Activated CD4-positive, CD25-positive, alpha-beta regulatory T cell treated with anti-CD3 and anti-CD28 coated beads, Interleukin-2, amount 50 U/mL, for 16 hours (primary cell): Measurements from ENCODE around the gene CCDC60.

Experiments used
- DNase-seq: peaks from one replicate; pipeline ENCODE4 v3.0.0-alpha.2; 2020; ENCODE audit warnings: low read depth, low spot score

CCDC60 gene

GRCh38 chr12:119528241-119528640 is 193.7 kb downstream of the CCDC60 start:
- no peak for DNase-seq

DNA sequence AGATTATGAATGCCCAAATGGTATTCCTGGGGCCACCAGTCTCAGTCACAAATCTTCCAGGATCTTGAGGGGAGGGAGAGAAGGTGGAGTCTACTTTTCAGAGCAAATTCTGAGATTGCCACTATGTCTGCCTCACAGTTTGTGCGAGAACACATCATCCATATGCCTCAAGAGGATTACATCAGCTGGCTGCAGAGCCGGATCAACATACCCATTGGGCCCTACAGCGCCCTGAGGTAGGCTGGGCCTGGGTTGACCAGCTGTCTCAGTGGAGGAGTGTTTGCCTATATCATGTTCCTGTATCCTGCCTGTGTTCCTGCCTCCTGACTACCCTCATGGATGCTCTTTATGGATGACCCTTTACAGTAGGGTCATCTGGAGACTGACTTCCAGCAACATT is 205.9 kb downstream of the CCDC60 start:
- no peak for DNase-seq

DNA sequence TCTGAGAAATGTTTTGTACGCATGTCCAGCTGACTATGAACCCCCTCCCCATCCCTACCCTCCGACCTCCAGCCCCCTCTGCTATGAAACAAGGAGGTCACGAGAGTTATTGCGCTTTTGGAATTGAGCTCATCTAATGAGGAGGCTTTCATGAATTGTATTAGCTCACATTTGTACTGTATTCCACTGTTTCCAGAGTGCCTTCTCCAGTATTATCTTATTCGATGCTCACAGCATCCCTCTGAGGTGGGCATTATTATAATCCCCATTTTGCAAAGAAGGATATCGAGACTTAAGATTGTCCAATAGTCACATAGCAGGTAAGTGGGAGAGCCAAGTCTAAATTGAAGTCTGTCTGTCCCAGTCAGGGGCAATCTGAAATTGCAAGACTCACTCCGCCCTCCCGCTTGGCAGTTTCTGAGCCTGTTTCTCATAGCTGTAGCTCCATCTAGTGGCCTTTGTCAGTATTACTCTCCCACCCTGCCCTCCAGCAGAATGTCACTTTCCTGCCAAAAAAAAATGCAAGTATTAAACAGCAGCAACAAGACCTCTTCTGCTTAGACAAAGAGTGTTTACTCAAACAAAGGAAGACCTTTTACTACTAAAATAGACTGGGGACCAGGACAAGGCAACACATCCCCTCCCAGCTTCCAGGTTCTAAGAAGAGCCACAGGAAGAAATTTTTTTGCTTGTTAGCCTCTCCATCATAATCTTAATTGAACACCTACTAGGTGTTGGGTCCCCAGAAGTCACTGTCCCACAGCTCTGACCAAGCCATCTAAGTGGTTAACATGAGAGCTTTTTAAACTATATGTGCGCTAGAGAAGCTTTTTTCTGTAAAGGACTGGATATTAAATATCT is 210.5 kb downstream of the CCDC60 start:
- peak; percentile 6 for DNase-seq

DNA sequence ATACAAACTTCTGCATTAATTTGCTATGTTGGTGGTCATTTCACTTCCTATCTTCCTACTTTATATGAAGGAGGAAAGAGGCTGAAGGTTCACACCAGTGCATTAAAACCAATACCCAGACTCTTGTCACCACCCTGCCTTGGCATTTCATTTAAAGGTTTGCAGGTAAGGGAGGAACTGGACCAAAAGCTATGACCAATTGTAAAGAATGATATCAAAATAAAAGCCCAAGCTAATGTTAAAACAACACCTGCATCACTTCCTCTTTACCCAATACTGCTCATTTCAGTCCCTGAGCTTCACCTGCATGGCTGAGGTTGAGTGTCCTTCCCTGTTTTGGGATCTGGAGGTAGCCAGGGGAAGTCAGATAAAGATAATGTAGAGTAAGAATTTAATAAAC is 211.8 kb downstream of the CCDC60 start:
- no peak for DNase-seq

- no peak for DNase-seq
Observed at GRCh38 chr12:119547001-119547400, 212.5 kb downstream of the CCDC60 start.

DNA sequence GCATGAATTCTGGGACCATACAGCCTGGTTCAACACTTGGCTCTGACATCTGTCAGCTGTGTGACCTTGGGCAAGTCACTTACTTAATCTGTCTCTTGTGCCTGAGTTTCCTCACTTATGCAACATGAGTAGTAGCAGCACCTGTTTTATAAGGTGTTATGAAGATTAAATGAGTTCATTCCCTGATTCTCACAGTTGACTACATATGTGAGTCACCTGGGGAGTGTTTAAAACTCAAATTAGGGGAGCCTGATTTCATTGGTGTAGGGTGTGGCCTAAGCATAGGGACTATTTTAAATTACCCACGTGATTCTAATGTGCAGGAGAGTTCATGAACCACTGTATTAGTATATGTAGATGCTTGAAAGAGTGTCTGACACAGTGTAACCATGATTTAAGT is 222.3 kb downstream of the CCDC60 start:
- no peak for DNase-seq

DNA sequence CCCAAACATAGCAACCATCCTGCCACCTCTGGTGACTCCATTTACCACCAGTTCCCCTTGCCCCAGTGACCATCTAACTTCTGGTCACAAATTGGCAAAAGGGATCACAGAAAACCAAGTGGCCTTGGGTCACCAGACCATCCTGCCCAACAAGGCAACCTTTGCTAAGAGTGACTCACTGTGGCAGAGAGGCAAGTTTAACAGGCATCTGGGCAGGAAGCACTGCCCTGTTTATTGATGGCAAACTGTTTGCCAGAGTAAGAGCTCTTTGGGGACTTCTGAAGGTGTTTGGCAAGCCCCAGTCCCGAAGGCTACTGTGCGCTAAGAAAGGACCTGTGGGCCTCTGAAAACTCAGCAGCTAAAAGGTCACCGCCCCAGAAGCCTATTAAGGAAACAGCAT is 230.9 kb downstream of the CCDC60 start:
- DNase-seq: no peak

DNA sequence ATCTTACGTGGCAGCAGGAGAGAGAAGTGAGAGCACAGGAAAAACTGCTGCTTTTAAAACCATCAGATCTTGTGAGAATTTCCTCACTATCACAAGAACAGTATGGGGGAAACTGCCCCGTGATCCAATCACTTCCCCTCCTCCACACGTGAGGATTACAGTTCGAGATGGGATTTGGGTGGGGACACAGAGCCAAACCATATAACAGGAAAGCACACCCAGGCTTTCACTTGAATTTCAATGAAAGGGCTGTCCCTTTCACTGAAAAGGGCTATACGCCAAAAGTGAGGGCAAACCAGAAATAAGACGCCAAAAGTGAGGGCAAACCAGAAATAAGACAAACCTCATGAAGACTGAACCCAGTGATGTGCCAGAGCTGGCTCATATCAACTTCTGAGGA is 236.2 kb downstream of the CCDC60 start:
- DNase-seq: no peak

DNA sequence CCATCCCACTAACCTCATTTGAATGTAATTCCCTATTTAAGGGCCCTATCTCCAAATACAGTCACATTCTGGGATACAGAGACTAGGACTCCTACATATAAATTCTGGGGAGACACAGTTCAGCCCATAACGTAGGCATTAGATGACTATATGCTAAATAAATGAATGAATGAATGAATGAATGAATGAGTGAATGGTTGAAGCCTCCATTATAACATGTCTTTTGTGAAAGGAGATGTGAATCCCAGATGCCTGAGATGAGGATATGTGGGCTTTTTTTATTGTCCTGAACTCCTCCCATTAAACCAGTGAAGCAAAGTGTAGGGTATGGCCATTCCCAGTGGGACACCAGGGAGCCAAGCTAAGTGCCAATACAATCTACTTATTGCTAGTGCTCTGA is 238.6 kb downstream of the CCDC60 start:
- DNase-seq: no peak

DNA sequence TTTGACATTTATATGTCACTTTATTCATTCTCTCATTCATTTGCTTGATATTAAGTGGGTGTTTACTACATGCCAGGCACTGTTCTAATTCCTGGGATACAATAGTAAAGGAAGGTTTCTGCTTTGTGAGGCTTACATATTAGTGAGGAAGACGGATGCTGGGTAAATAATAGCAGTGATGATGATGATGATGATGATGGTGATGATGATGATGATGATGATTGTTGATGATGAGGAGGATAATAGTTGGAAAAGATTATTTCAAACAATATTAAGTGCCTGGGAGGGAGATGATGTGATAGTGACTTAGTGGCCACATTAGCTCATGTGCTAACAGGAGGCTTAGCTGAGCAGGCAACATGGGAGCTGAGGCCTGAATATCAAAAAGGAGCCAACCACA is 239.7 kb downstream of the CCDC60 start:
- no peak for DNase-seq

DNA sequence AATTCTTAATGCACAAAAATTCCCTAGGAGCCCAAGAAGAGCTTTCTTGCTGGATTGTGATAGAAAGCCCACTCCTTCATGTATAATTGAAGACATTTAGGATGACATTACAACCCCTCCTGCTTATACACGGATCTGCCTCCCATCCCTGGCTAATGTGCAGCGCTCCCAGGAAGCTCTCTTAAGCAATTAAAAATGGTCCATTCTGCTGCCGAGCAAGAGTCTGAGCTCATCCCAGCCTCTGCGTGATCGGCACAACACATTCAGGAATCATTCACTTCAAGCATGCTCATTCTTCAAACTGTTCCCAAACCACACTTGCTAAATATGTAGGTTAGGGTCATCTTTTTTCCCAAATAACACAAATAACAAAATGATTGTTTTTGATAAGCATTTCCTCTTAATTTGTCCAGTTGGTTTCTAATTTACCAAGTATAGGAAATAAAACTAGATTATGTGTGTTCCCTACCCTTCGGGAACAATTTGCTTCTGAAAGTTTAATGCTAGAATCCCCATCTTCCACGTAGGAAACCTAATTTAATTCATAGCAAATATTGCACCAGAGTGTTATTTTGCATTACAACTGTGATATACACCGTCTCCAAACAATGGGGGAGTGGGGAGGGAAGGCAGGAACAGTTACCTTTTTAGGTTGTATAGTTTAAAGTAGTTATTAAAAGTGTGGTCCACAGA is 241.7 kb downstream of the CCDC60 start:
- DNase-seq: no peak

- DNase-seq: no peak
Observed at GRCh38 chr12:119576915-119577314, 242.4 kb downstream of the CCDC60 start.

DNA sequence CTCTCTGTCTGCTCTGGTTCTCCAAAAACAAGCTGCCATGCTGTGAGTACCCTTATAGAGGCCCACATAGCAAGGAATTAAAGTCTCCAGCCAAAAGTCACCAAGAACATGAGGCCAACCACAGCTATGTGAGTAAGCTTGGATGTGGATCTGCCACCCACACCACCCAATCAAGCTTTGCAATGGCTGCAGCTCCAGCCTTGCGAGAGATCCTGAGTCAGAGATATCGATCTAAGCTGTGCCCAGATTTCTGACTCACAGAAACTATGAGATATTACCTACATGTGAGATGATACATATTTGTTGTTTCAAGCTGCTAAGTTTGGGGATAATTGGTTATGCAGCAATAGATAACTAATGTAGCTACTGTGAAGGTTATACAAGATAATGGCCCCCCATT is 243.6 kb downstream of the CCDC60 start:
- DNase-seq: no peak

GRCh38 chr12:119589097-119589496 is 254.6 kb downstream of the CCDC60 start:
- DNase-seq: no peak

DNA sequence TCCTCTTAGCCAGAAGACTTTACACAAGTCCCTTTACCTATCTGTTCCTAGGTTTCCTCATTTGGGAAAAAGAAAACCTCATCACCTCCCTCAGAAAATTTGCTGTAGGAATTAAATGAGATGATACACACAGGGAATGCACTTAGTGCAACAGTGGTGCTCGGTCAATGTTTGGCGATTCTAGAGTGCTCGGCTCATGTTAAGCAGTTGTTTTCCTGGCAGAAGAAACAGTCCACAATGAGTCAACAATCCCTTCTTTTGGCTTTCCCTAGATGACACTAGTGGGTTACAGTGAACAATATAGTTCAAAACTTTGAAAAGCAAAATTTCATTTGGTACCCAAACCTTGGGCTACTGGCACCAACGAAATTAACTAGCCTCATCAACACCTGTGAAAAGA is 255.1 kb downstream of the CCDC60 start:
- no peak for DNase-seq
